NCI-H2227 treated with DMSO at 0.1 percent for 48 hours (cell line): ENCODE measurements around the gene FBXL13.

Experiments used
- DNase-seq: peaks from one replicate; lab custom pipeline; 2025; lab: John Stamatoyannopoulos, UW

FBXL13 gene

GRCh38 chr7:102896585-102896984, 178.0 kb downstream of the FBXL13 start:
- DNase-seq, result no peak

GRCh38 chr7:102895602-102896001, 179.0 kb downstream of the FBXL13 start:
- no peak for DNase-seq

GRCh38 chr7:102892631-102893278, 181.8 kb downstream of the FBXL13 start:
- no peak for DNase-seq

- no peak for DNase-seq
These were observed 182.8 kb downstream of the FBXL13 start for GRCh38 chr7:102891693-102892261.

GRCh38 chr7:102890971-102891692, 183.5 kb downstream of the FBXL13 start:
- DNase-seq, result no peak

GRCh38 chr7:102890292-102890970, 184.2 kb downstream of the FBXL13 start:
- no peak for DNase-seq

GRCh38 chr7:102889851-102890250, 184.7 kb downstream of the FBXL13 start:
- DNase-seq, result no peak

GRCh38 chr7:102888561-102889233, 185.9 kb downstream of the FBXL13 start:
- no peak for DNase-seq

GRCh38 chr7:102883098-102883860, 191.3 kb downstream of the FBXL13 start:
- no peak for DNase-seq

GRCh38 chr7:102875700-102876295, 198.8 kb downstream of the FBXL13 start:
- no peak for DNase-seq

GRCh38 chr7:102874966-102875365, 199.6 kb downstream of the FBXL13 start:
- no peak for DNase-seq

GRCh38 chr7:102874166-102874829, 200.3 kb downstream of the FBXL13 start:
- no peak for DNase-seq

GRCh38 chr7:102873470-102874165, 201.0 kb downstream of the FBXL13 start:
- no peak for DNase-seq

- DNase-seq, result no peak
These were observed 202.1 kb downstream of the FBXL13 start for GRCh38 chr7:102872460-102872859.

- no peak for DNase-seq
These were observed 205.4 kb downstream of the FBXL13 start for GRCh38 chr7:102869195-102869594.

- no peak for DNase-seq
These were observed 207.9 kb downstream of the FBXL13 start for GRCh38 chr7:102866535-102867215.

- DNase-seq, result no peak
These were observed 209.6 kb downstream of the FBXL13 start for GRCh38 chr7:102864958-102865357.

GRCh38 chr7:102860351-102860811, 214.2 kb downstream of the FBXL13 start:
- DNase-seq, result no peak

GRCh38 chr7:102859799-102860125, 214.8 kb downstream of the FBXL13 start:
- no peak for DNase-seq
